HEK293 (cell line): ENCODE data around the gene MAGI2.

Experiments
- CTCF ChIP-seq: fragments of 450-650 bp; formaldehyde crosslinking; IDR thresholded peaks from 2 replicates; pipeline ENCODE4 v1.5.1; 2016; ENCODE audit warnings: missing biosample characterization, missing genetic modification characterization
- PATZ1 ChIP-seq: fragments of 450-650 bp; formaldehyde crosslinking; IDR thresholded peaks from 2 replicates; pipeline ENCODE4 v1.5.1; 2016; ENCODE audit warnings: missing biosample characterization, missing genetic modification characterization
- ZBTB1 ChIP-seq: fragments of 450-650 bp; formaldehyde crosslinking; IDR thresholded peaks from 2 replicates; pipeline ENCODE4 v1.5.1; 2016; ENCODE audit warnings: missing biosample characterization, missing genetic modification characterization
- ZBTB21 ChIP-seq: fragments of 450-650 bp; formaldehyde crosslinking; IDR thresholded peaks from 2 replicates; pipeline ENCODE4 v1.5.1; 2017; ENCODE audit warnings: missing biosample characterization, missing genetic modification characterization
- ZNF174 ChIP-seq: fragments of 450-650 bp; formaldehyde crosslinking; IDR thresholded peaks from 2 replicates; pipeline ENCODE4 v1.5.0; 2017; ENCODE audit warnings: missing biosample characterization, mild to moderate bottlenecking, missing genetic modification characterization
- ZNF175 ChIP-seq: fragments of 450-650 bp; formaldehyde crosslinking; IDR thresholded peaks from 2 replicates; pipeline ENCODE4 v1.5.1; 2016; ENCODE audit warnings: missing biosample characterization, missing genetic modification characterization
- ZNF398 ChIP-seq: fragments of 450-650 bp; formaldehyde crosslinking; IDR thresholded peaks from 2 replicates; pipeline ENCODE4 v1.5.1; 2017; ENCODE audit warnings: missing biosample characterization, missing genetic modification characterization
- ZNF585B ChIP-seq: fragments of 450-650 bp; formaldehyde crosslinking; IDR thresholded peaks from 2 replicates; pipeline ENCODE4 v1.5.1; 2016; ENCODE audit warnings: missing biosample characterization, missing genetic modification characterization

DNA sequence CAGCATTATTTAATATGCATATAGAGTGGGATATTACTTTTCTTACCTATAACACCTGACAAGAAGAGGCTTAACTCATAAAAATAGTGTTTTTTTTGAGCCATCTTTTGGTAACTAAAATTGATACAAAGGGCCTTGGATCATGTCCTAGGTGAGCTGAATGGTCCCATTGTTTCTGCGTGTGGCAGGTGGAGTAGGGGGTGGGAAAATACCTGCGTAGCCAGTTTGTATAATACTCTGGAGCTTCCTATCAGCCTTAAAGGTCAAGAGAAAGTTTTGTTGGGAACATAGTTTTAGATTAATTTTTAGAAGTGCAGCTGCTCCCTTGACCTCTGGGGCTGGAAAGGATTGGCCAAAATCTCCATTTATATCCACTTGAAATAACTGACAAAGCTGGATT lies 1410.3 kb downstream of the MAGI2 start:
- TF ChIP-seq ZBTB21 (tag by site-specific recombination) (no peak), ZNF585B (tag by site-specific recombination) (no peak), CTCF (tag by site-specific recombination) (no peak), ZNF398 (tag by site-specific recombination) (no peak), ZBTB1 (tag by site-specific recombination) (no peak), ZNF175 (no peak), ZNF174 (tag by site-specific recombination) (no peak), PATZ1 (tag by site-specific recombination) (no peak)
